GM15510 (cell line): ENCODE data around the gene HS3ST1.

Experiments used
- POLR2A ChIP-seq: IDR thresholded peaks from 3 replicates; pipeline ENCODE4 v1.6.1; 2011; ENCODE audit warnings: borderline replicate concordance; ENCODE audit not compliant: insufficient read length; ENCODE audit errors: extremely low read depth

The HS3ST1 gene

GRCh38 chr4:11428231-11428898, at the start of gene HS3ST1:
Gene HS3ST1 (minus strand): TSS chr4:11428894. CDS start chr4:11400005, 28,889 bp downstream.
- TF ChIP-seq POLR2A = no peak

DNA sequence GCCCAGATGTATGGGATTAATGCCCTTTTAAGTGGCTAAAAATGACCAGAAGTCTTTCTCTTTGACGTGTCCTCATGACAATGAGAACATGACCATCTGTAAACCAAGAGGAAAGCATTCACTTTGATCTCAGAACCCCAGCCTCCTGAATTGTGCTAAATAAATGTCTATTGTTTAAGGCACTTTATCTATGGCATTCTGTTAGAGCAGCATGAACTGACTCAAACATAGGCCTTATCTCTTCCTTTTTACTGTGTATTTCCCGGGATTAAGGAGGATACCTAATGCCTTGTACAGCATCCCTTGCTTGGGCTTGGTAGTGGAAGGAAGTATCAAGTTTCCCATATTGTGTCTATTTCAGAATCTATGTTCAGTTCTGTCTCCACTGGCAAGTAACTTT, 47.2 kb upstream of the HS3ST1 start:
- TF ChIP-seq POLR2A = no peak

DNA sequence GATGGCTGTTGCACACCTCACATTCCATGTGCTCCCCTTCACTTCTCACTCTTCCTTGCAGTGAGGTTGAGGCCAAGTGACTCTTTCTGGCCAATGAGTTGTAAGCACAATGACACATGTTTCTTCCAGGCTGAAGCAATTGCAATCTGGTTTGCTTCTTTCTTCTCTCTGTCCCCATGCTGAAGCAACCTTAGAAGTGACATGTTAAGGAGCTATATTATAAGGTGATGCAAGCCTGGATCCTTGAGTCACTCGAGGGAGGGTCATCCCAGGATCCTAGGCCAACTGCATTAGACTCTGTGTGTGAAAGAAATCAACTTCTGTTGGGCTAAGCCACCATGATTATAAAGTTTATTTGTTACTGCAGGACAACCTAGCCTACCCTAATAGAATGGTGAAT, 45.5 kb upstream of the HS3ST1 start:
- TF ChIP-seq POLR2A = no peak

DNA sequence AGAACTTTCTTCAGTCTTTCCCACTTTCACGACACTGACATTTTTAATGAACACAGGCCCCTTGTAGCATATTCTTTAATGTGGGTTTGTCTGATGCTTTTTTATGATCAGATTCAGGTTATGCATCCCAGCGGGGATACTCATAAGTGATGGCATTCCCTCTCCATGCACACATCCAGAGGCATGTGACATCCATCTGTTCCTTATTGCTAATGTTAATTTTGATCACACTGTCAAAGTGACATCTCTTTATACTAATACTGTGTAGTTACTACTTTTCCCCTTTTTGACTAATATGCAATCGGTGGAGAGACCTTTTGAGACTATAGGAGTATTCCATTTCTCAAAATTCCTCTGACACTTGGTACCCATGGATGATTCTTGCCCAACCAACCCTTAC, 43.8 kb upstream of the HS3ST1 start:
- TF ChIP-seq POLR2A = no peak

GRCh38 chr4:11471618-11472017, 42.9 kb upstream of the HS3ST1 start:
- TF ChIP-seq POLR2A = no peak

GRCh38 chr4:11471046-11471441, 42.4 kb upstream of the HS3ST1 start:
- TF ChIP-seq POLR2A = no peak

- no peak for TF ChIP-seq POLR2A
Measured at GRCh38 chr4:11470438-11471045, 41.8 kb upstream of the HS3ST1 start.

GRCh38 chr4:11469650-11470437, 41.1 kb upstream of the HS3ST1 start:
- no peak for TF ChIP-seq POLR2A

DNA sequence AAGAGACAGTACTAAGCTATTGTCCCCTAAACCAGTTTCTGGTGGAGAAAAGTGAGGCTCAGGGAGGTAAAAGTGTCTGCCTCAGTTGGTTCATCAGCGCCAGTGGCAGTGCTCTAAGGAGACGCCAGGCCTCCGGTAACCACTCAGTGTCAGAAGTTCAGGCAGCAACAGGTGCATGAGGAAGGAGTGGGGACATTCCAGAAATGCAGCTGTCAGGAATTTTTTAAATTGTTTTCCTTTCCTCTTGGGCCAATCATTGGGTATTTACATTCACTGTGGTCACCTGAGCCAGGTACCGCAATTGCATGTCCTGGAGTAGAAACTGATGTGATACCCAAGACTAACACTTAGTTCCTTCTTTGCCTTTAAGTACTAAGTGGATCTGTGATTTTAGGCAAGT, 40.2 kb upstream of the HS3ST1 start:
- no peak for TF ChIP-seq POLR2A

DNA sequence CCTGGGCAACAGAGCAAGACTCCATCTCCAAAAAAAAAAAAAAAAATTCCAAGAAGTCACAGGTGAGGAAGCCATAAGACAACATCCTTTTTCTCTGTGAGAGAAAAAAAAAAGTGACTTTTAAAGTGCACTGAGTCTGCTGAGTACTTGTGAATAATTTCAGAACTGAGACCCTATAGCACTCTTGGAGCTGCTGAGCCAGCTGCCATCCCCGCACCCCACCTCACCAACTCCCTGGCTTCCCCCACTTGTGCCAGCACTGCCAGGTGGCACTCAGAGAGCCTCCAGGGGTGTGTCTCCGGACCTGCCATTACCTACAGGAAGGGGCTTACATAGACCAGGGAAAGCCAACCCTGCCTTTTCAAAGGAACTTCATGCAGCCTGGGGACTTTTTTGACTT, 39.2 kb upstream of the HS3ST1 start:
- no peak for TF ChIP-seq POLR2A

DNA sequence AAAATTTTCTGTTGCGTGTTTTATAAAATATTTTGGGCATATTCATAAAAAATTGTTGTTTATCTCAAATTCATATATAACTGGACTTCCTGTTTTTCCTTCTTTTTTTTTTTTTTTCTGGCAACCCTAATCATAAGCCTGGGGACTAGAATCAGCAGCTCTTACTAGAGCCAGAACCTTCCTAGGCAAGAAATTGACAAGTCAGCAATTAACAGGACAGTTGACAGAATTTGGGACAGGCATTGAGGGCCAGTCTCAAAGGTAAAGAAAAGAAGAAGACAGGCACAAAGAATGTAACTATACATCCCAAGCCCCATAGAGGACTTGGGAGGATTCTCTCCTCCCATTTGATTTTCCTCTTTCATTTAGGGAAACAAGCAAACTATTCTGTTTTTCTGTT, 35.0 kb upstream of the HS3ST1 start:
- TF ChIP-seq POLR2A = no peak

DNA sequence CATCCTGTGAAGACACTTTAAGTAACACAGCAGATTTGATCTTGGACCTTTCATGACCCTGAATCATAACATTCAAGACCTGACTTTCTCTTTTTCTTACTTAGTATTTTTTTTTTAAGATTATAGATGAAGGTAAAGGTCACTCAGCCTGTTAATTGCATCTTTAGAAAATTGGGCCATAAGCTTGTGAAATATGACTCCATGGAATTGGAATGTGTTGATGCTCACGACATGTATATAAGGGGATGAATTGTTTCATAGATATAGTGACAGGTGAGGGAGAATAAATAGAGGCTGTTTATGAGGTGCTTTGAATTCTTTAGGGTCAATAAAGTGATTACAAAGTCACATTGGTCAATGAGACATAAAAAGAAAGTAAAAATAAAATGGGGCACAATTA, 27.7 kb upstream of the HS3ST1 start:
- no peak for TF ChIP-seq POLR2A

- no peak for TF ChIP-seq POLR2A
Measured at GRCh38 chr4:11455201-11455835, 26.6 kb upstream of the HS3ST1 start.

DNA sequence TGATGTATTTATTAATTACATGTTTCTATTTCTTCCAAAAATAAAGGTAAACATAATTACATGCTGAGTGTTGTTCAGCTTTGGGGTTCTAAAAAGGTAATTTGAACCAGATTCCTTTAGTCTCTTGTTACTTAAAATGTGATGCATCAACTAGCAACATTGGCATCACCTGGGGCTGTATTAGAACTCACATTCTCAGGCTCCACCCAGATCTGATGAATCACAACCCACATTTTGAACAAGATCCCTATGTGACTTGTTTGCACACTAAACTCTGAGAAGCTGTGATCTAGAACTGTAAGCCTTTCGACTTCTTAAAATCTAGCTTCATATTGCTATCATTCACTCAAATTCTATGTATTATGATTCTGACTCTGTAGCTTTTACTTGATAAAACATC, 23.0 kb upstream of the HS3ST1 start:
- no peak for TF ChIP-seq POLR2A

DNA sequence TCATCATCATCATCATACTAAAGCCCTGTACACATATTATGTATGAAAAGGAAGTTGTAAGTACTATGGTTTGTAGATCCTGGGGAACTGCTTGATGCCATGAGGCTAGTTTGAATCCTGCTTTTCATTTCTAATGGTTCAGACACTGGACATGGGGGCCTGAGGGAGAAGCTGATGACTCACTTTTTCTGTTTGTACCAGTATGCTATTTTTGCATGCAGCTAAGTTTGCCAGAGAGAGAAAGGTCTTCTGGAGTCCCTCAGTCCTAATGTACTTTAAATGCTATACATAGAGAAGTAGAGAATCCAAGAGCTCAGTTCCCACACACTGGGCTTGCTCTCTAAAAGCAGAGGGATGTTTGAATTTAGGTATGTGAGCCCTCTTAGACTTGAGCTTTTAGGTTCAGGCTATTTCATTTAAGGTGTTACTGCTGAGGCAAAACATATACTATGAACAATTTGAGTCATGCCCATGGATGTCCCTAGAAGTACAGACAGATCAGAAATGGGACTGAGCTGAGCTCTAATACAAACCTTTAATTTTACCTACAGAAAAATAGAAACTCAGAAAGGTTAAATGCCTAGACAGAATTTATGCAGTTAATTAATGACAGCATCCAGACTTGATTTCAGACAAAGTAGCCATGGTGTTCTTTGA, 17.6 kb upstream of the HS3ST1 start:
- TF ChIP-seq POLR2A = no peak

- TF ChIP-seq POLR2A = no peak
Measured at GRCh38 chr4:11441194-11441556, 12.5 kb upstream of the HS3ST1 start.
